KMS-11 (cell line): ENCODE results near the gene ZSCAN10.

Source experiments
- H2AFZ ChIP-seq: fragments of 200-600 bp; sonication (generic); 2 replicates; pipeline ENCODE4 v1.6.1; 2016; ENCODE audit warnings: antibody characterized with exemption, mixed run types, low read depth
- H3K27ac ChIP-seq: fragments of 200-600 bp; sonication (generic); 2 replicates; pipeline ENCODE4 v1.6.1; 2016; ENCODE audit warnings: mild to moderate bottlenecking, mixed run types
- H3K27me3 ChIP-seq: fragments of 200-600 bp; sonication (generic); 2 replicates; pipeline ENCODE4 v1.6.1; 2017; ENCODE audit warnings: mild to moderate bottlenecking, low read depth, mixed run types, moderate library complexity; ENCODE audit not compliant: insufficient read depth
- H3K36me3 ChIP-seq: fragments of 200-600 bp; sonication (generic); 2 replicates; pipeline ENCODE4 v1.6.1; 2017; ENCODE audit warnings: mild to moderate bottlenecking, mixed run types; ENCODE audit not compliant: insufficient read depth
- H3K4me1 ChIP-seq: fragments of 200-600 bp; sonication (generic); 2 replicates; pipeline ENCODE4 v1.6.1; 2016; ENCODE audit warnings: mild to moderate bottlenecking, low read depth, mixed run types; ENCODE audit not compliant: poor library complexity, severe bottlenecking
- H3K4me2 ChIP-seq: fragments of 200-600 bp; sonication (generic); 2 replicates; pipeline ENCODE4 v1.7.0; 2016; ENCODE audit warnings: mild to moderate bottlenecking, mixed run types
- H3K4me3 ChIP-seq: fragments of 200-600 bp; sonication (generic); IDR thresholded peaks from 2 replicates; pipeline ENCODE4 v1.6.1; 2017; ENCODE audit warnings: low read depth, low read length, mixed read lengths; ENCODE audit not compliant: insufficient read depth
- H3K79me2 ChIP-seq: fragments of 200-600 bp; sonication (generic); 2 replicates; pipeline ENCODE4 v1.6.1; 2016; ENCODE audit warnings: low read depth, mixed run types; ENCODE audit not compliant: insufficient read depth
- H3K9ac ChIP-seq: fragments of 200-600 bp; sonication (generic); 2 replicates; pipeline ENCODE4 v1.6.1; 2016; ENCODE audit warnings: mild to moderate bottlenecking, mixed run types
- H4K20me1 ChIP-seq: fragments of 200-600 bp; sonication (generic); 2 replicates; pipeline ENCODE4 v1.6.1; 2016; ENCODE audit warnings: mild to moderate bottlenecking, mixed run types; ENCODE audit not compliant: insufficient read depth
- TF ChIP-seq, protein P1 (sequence below): fragments of 200-600 bp; sonication (generic); conservative IDR thresholded peaks from 2 replicates; pipeline ENCODE4 v1.6.1; 2017; ENCODE audit warnings: low read depth, mild to moderate bottlenecking, antibody characterized with exemption, low read length, moderate library complexity, mixed read lengths

The ZSCAN10 gene

GRCh38 chr16:3045758-3046640 is 53.1 kb downstream of the ZSCAN10 start, which contains the start of gene MMP25:
TSS of gene MMP25 (plus strand) at chr16:3046561. CDS start at chr16:3046918, 357 bp downstream.
- Histone ChIP-seq H3K4me3 (no peak within 1 kb of the TSS), H3K4me2 (peak within 1 kb of the TSS; percentile 33; the same call in 1 of the 2 replicates), H3K79me2 (no peaks in the 10 kb centered on the region), H3K9ac (no peak within 1 kb of the TSS), H3K27ac (no peak within 1 kb of the TSS), H3K27me3 (peaks cover 64% of the 10 kb centered on the region), H2AFZ (no peak within 1 kb of the TSS), H3K36me3 (no peaks in the 10 kb centered on the region), H3K4me1 (no peaks in the 10 kb centered on the region), H4K20me1 (no peaks in the 10 kb centered on the region)
- TF ChIP-seq, protein P1, sequence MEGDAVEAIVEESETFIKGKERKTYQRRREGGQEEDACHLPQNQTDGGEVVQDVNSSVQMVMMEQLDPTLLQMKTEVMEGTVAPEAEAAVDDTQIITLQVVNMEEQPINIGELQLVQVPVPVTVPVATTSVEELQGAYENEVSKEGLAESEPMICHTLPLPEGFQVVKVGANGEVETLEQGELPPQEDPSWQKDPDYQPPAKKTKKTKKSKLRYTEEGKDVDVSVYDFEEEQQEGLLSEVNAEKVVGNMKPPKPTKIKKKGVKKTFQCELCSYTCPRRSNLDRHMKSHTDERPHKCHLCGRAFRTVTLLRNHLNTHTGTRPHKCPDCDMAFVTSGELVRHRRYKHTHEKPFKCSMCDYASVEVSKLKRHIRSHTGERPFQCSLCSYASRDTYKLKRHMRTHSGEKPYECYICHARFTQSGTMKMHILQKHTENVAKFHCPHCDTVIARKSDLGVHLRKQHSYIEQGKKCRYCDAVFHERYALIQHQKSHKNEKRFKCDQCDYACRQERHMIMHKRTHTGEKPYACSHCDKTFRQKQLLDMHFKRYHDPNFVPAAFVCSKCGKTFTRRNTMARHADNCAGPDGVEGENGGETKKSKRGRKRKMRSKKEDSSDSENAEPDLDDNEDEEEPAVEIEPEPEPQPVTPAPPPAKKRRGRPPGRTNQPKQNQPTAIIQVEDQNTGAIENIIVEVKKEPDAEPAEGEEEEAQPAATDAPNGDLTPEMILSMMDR = no peak

- no peak overlapping the region for H3K9ac ChIP-seq
Observed at GRCh38 chr16:3044708-3045107, 54.4 kb downstream of the ZSCAN10 start.

DNA sequence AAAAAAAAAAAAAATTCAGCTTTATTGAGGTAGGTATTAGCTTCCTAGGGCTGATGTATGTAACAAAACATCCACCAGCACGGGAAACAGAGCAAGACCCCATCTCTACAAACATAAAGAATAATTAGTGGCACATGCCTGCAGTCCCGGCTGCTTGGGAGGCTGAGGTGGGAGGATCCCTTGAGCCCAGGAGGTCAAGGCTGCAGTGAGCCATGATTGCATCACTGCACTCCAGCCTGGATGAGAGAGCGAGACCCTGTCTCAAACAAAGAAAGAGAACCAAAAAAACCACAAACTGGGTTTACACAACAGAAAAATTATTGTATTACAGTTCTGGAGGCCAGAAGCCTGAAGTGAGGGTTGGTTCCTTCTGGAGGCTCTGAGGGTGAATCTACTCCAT is 56.7 kb downstream of the ZSCAN10 start:
- Histone ChIP-seq H3K9ac (no peak overlapping the region), H3K79me2 (no peaks in the 10 kb centered on the region), H4K20me1 (no peaks in the 10 kb centered on the region), H3K4me3 (no peak overlapping the region), H3K27ac (no peak overlapping the region), H3K4me1 (no peaks in the 10 kb centered on the region), H3K4me2 (no peak overlapping the region), H3K36me3 (no peaks in the 10 kb centered on the region), H2AFZ (no peak overlapping the region), H3K27me3 (peaks cover 89% of the 10 kb centered on the region)
- TF ChIP-seq, protein P1 = no peak

More at GRCh38 chr16:3044708-3045107, 54.4 kb downstream of the ZSCAN10 start:
- Histone ChIP-seq H3K4me1 (no peaks in the 10 kb centered on the region), H3K36me3 (no peaks in the 10 kb centered on the region), H4K20me1 (no peaks in the 10 kb centered on the region), H3K27ac (no peak overlapping the region), H3K4me3 (no peak overlapping the region), H3K4me2 (no peak overlapping the region), H3K79me2 (no peaks in the 10 kb centered on the region), H2AFZ (no peak overlapping the region), H3K27me3 (peaks cover 77% of the 10 kb centered on the region)
- TF ChIP-seq, protein P1 = no peak

GRCh38 chr16:3038896-3039295 is 60.2 kb downstream of the ZSCAN10 start:
- TF ChIP-seq, protein P1 = no peak
- no peak overlapping the region for H3K27ac ChIP-seq
- H3K79me2 ChIP-seq = no peaks in the 10 kb centered on the region
- no peak overlapping the region for H3K4me3 ChIP-seq
- H3K4me1 ChIP-seq = peaks cover 2% of the 10 kb centered on the region
- H3K27me3 ChIP-seq = peaks cover 88% of the 10 kb centered on the region
- no peak overlapping the region for H2AFZ ChIP-seq
- no peak overlapping the region for H3K4me2 ChIP-seq
- no peaks in the 10 kb centered on the region for H4K20me1 ChIP-seq
- H3K9ac ChIP-seq = no peak overlapping the region
- no peaks in the 10 kb centered on the region for H3K36me3 ChIP-seq
